Measurements from ENCODE around the gene STUM.

GRCh38 chr1:226550672-226551041 lies 2.1 kb downstream of the STUM start:
- no peak for TF ChIP-seq CTCF (IDR thresholded peaks at IDR 0.05)
- TF ChIP-seq EZH2phosphoT487 (IDR thresholded peaks at IDR 0.05) = no peak
- TF ChIP-seq EZH2 (IDR thresholded peaks at IDR 0.05) = no peak

Measured in neural progenitor cell (in vitro differentiated cells).